HG03108 (cell line): ENCODE measurements around the gene KLF3.

Experiments used
- ATAC-seq: cut with Tn5 transposase; IDR thresholded peaks from one replicate; pipeline ENCODE4 v1.9.1; 2021; ENCODE audit warnings: moderate library complexity; ENCODE audit not compliant: unreplicated experiment

Gene KLF3

DNA sequence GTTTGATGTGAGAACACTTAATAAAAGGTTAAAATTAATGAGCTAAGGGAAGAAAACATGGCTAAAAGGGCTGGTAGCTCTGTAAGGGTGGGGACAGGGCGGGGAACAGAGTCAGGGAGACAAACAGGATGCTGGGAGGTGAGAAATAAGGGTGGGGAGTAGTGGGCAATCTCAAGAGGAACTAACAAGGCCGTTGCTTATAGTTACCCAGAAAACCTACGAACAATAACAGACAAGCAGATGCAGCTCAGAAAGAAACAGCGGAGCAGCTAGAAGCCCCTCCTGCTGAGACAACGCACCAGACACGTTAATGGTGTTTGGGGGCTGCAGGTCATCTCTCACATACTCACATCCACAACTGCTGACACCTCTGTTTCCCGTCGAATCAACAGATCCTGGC, 9.7 kb upstream of the KLF3 start:
- no peak for ATAC-seq

DNA sequence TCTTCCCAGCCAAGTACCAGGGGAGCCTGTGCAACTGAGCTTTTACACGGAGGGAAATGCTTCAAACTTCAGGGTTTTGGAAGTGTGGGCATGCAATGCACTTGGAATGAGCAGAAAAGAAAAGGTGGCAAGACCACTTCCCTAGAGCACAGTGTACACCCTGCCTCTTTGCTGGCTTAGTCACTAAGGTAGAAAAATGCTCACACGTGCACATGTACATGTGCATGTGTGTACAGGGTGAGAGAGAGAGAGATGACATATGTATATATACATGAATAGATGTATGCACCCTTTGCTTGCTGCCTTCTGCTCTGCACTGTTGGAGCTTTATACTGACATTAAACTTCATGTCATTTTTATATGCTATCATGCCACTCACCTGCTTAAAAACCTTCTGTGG, 7.9 kb upstream of the KLF3 start:
- ATAC-seq: no peak

DNA sequence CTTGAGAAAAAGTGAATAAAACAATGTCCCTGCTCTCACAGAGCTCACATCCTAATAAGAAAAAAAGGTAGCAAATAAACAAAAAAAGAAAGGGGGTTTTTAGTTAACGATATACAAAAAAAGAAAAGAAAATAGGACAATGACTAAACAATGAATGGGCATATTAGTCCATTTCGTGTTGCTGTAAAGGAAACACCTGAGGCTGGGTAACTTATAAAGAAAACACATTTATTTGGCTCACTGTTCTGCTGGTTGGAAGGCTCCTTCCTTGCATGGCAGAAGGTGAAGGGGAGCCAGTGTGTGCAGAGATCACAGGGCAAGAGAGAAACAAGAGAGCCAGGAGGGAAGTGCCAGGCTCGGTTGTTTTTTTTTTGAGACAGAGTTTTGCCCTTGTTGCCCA, 4.7 kb upstream of the KLF3 start:
- no peak for ATAC-seq

DNA sequence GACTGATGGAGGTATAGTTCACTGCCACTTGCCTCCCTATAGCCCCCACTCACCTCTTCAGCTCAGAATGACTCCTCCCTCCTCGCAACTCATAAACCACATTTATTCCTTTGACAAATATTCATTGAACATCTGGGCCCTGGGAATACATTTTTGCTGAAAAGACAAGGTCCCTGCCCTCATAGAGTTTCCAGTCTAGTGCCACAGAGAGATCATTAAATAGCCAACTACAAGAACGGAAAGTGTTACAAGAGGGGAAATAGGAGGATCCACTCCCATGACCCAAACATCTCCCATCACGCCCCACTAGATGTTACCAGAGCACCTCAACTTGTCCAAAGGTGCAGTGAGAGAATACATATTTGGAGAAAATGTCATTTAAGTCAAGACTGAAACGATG, 3.2 kb upstream of the KLF3 start:
- no peak for ATAC-seq

DNA sequence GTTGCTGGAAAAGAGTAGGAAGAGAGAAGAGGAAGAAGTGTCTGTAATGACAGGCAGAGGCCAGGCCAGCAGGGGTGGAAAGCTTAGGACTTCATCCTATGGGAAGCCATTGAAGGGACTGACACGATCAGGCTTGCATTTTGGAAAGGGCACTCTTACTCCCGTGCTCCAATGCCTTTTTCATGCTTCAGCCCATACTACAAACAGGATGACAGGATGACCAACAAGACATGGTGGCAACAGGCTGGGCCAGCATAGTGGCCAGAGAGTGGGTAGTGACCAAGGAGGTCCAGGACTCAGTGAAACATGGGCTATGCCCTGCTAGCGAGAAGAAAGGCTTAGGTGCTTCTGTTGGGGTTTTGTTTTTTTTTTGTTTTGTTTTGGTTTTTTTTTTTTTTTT, 2.6 kb upstream of the KLF3 start:
- ATAC-seq: no peak

DNA sequence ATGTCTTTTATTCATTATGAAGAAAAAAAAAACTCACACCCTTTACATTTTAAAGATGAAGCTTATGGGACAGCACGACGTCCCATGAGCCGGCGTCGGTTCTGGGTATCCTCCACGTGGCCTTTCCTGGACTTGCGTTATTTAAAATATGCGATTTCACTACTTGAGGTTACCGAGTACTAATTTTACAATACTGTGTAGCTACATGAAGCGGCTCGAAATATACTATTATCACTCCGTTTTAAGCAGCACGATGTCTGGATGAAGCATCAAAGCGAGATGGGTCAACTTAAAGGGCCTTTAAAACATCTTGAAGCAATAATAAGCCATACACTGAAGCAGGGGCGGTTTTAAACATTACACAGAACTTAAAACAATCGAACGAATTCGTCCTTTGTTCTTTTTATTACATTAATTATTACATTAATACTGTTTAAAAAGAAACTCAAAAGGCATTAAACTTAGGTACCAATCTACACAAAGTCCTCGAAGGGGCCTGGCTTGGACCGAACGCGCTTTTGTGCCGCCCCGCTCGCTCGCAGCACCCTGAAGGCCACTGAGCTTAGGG, 1.4 kb upstream of the KLF3 start:
- no peak for ATAC-seq

DNA sequence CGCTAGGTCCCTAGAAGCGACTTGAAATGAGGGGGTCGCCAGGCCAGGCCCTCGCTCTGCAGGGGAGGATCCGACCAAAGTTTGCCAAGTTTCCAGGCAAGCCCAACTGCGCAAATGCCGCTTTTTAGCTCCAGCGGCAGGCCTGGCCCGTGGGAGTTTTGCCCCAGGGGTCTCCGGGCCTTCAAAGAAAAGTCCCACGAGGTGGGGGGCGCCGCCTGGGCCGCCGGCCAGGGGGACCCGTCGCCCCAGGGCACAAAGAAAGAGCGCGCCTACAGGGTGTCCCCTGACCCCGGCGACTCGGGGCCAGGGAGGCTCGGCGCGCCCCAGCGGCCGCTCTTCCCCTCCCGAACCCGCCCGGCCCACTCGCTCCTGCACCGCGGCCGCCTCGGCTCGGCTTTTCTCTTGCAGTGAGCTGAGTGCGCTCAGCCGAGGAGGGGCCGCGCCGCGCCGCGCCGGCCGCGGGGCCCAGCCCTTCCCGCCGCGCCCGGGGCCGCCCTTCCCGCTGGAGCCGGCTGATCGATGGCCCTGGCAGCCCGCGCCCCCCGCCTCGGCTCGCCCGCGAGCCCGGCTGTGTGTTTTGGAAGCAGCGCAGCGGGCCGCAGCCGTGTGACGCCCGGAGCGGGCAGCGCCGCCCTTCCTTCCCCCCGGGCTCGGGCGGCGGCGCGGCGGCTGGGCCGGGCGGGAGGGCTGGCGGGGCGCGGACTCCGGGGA, 754 bp upstream of the KLF3 start:
- ATAC-seq: peak; percentile 41

DNA sequence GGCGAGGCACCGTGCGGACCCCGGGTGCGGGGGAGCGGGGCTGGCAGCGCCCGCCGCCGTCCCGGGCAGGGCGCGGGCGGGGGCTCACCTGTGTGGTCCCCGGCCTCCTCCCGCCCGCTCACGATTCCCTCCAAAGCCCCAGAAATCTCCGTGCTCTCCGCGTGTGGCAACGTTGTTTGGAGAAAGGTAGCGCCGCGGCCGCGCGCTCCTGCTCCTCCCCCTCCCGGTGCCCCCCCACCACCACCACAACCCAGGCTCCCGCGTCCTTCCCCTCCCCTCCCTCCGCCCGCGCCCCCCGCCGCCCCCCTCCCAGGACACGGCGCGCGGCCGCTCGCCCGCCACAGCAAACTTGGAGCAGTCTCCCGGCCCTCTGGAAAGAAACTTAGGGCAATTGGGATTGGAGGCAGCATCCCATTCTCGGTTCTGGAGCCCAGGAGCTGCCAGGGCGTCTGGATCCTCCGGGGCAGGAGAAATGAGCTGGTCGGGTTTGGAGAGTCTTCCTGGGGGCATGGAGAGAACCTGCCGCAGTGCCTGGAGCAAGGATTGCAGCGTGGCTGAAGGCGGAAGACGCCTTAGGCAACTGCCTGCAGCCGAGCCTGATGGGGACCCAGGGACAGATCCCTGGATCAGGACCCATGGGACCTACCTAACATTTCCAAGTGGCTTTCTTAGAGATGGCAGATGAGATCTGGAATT, 855 bp downstream of the KLF3 start:
- ATAC-seq: no peak

DNA sequence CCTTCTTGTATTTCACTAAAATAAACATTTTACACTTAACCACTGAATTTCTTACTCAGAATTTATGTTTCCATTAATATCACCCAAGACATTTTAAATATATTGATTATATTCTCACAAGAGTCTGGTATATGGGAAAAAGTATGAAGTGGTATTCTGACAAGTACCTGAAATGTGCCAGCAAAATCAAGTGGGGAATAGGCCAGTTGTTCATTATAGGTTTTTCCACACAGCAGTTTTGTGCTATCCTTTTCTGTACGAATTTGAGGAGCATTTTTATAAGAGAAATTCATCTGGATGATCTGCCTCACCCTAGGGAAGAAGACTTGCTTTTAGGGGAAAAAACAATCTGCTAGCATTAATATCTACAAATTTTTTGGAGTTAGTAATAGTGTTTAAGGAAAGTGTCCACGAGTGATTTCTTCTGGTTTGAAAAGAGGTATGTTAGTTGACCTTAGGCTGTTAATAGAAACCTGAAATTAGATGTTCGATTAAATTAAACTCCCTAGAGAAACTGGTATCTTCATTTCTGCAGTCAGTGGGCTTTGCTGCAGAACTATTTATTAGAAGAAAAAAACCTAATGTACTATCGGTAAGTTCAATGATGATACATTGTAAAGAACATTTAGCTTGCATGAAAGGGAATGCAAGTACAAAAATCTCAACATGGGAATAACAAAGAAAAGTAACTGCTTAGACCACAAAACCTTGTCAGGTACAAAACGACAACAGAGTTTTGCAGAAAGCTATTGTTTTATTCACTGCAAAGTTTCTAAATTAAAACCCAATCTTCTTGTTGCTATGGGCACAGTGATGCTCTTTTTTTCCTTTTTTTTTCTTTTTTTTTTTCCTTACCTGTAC, 1.8 kb downstream of the KLF3 start:
- ATAC-seq: no peak

DNA sequence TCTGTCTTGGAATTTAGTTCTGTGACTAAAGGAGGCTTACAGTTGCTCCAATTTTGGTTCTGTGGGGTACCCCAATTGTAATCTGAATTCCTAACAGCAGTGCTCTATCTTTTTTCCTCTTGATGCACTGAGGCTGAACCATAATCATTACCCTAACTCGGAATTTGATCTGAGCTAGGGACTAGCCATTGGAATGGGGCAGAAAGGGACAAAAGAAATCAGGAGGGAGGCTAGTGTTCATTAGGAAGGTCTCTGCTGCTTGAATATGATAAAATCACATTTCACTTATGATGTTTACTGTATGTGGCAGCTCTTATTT, 2.7 kb downstream of the KLF3 start:
- ATAC-seq: no peak

DNA sequence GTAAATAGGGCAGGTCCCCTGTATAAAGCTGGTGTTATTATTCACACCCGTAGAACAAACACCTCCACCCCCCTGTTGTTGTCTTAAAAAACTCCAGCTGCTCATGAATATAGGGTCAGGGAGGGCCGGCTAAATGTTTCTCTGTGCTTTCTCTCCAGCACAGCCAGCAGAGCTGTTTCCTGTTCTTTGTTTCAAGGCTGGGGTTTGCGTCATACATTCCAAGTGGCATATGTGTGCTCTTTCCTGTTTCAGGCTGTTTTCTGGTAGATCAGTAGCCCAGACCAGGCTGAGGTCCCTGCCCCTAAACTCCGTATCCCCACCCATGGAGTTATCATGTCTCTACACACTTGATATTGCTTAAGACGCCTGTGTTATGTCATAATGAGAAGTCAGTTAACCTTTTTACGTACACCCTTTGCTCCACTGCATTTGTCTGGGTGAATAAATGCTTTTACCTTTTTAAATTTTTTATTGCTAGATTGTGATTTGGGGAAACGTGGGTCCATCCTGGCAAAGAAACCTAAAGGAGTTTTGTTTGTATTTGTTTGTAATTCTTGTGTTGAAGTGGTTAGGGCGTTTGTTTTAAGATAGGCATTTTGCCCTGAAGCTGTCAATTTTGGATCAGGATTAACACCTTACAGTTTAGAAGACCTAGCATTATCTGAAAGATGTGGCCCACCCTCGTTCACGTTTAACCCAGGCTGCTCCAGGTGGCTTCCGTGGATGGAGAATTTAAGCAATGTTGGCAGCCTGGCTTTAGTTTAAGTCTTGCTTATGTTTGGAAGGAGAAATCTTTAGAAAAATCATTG, 3.3 kb downstream of the KLF3 start:
- no peak for ATAC-seq

DNA sequence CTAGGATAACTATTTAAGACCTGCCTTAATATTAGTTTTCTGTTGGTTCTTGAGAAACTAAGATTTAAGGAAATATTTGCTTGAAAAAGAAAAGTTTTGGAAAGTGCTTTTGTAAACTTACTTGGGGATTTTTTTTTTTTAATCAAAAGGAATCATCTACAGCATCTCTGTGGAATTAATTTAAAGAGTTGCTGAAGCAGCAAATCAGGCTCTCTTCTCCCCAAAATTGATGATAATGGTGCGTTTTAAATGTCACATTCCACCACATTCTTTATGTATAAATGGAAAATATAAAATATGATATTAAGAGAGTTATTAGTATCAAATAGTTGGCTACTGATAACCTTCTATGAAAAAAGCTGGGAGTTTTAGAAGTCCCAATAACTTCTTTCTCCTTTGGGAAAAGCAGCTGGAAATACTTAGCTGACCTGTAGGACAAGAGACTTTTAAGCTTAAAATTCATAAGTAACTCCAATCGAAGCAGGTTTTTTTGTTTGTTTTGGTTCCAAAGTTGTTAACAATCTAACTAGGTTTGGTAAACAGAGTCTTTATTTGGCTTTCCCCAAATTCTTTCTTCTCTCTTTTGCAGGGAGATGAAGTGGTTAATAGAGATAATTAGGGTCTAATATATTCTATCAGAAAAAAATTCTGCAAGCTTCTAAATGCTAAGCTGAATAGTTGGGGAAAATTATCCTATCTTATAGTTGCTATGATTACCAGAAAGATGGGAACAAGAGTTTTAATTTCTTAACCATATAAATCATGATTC, 4.4 kb downstream of the KLF3 start:
- no peak for ATAC-seq

DNA sequence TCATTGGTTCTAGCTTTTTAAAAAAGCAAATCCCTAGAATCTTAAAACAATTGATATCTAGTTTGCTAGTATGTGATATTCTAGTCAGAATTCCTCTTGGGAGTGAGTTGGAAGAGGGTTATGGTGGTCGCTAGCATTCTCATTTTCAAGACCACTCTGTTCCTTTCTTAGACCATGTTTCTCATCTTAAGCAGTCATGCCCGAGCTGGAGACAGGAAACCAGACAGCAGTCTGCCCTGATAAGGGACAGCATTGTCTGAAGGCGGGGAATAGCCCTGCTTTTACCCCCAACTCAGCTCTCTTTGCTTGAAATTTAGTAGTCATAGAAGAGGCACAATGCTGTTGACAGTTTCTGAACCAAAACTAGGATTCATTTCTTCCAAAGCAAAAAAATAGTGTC, 5.2 kb downstream of the KLF3 start:
- no peak for ATAC-seq

DNA sequence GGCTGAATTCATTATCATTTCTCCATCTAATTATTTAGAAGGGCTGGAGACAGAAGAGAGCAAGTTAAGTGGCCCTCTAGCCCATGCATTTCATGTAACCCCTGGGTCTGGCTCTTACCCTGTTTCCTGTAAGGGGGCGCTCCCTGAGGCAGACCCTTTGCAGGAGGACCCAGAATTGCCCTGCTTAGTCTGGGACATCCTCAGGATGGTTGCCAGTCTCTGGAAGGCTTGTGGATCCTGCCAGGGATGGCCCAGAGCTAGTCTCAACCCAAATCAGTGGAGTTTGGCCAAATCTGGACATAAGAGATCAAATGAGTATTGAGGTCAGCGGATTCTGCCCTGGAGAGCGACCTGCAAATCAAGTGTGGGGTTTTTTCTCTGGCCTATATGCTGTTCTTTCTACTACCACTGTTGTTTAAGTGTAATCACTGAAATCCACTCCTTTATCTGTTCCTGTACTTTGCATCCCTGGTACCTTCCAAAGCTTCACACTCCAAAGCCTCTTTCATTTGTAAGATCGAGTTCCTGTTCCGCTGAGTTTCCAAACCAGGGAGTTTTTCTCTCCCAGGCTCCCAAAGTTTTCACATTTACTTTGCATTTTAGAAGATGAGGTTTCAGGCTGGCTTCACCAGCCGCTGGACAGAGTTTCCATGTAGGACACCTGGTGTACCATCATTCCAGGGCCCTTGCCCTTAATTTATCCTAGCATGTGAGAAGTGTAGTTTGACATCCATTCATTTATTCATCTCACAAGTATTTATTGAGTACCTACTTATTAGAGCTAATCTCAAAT, 6.3 kb downstream of the KLF3 start:
- no peak for ATAC-seq

DNA sequence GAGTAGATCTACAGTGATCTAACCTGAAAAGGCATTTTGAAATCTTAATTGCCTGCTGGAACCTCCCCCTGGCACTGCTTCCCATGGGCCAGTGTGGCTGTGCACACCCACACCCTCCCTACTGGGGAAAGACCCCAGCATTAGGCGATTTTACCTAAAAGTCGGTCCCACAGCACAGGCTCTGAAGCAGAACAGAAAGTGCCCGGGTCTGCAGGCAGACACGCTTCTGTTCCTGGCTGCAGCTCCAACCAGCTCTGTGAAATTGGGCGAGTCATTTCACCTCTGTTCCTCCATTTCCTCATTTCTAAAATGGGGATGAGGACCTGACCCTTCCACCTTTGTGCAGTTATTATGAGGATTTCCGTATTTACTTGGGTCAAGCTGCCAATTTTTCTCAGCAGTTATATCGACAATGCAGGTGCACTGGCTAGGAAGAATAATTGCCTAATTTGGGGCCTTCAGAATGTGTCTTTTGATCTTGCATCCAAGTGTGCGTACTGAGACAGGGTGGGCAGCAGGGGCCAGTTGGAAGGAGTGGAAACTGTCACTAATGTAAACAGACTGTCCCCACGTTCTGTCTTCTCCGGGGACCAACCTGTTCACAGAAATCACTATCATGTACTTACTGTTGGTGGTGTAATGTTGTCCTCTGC, 7.1 kb downstream of the KLF3 start:
- ATAC-seq: no peak

DNA sequence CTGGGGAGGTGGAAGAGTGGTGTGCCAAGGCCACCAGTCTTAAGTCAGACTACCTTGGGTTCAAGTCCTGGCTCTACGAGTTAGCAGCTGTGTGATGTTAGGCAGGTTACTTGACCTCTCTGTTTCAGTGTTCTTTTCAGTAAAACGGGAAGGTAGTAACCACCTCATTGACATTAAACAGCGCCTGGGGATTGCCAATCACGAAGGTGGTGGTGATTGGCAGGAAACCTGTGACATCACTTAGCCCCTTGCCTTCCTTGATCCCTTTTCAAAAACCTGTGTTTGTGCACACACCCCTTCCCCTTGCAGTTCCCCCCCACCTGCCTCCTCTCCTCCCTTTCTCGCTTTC, 7.6 kb downstream of the KLF3 start:
- no peak for ATAC-seq

DNA sequence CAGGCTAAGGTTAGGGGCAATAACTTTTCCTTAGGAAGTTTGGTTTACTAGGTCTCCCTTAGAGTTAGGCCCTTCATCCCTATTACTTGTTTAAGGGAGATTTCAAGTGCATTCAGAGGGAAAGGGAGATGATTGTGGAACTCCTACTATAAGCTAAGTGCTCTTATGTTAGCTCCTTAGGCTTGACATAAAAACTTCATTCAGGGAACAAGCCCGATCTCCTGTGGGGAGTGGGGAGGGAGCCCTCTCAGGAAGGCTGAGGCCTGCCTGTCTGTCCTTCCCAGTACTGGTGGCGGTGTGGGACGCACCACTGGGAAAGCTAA, 8.0 kb downstream of the KLF3 start:
- ATAC-seq: no peak

DNA sequence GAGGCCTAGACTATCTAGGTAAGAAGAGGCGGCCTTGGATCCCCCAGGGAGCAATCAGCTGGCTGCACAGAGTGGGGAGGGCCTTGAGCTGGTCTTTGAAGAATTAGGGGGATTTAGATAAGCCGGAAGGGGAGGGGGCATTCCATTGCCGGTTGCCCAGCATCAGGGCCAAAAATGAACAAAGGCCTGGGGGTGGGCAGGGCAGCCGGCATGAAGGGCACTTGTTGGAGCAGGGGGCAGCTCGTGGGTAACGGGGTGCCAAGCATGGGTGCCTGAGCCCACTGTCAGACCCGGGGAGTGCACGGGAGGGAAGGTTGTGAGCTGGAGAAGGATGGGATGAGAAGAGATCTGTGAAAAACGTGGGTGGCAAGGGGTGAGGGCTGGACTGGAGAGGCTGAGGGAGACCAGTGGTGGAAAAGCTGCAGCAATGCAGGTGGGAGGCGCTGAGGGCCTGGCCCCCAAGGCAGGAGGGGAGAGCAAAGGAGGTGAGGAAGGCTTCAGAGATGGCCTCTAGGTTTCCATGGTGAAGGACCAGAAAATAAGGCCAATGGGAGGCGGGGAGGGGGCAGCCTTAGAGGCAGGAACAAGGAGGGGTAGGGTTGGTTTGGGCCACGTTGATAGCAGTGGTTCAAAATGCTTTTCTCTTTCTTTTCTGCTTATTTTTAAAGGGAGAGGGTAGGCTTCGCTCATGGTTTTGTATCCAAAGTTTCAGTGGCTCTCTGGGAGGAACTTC, 8.6 kb downstream of the KLF3 start:
- ATAC-seq: no peak
